Loucy (cell line): ENCODE data around the gene INPP5K.
"Not testable (repeated sequence)": the region's sequence is repeated elsewhere in the genome, so short reads cannot be mapped to it uniquely, and the experiment has no call there.

Source experiments
- H2AFZ ChIP-seq: fragments of 200-600 bp; sonication (generic); 2 replicates; pipeline ENCODE4 v1.6.0; 2016; ENCODE audit warnings: antibody characterized with exemption, mild to moderate bottlenecking, low read length, moderate library complexity
- H3F3A ChIP-seq: fragments of 200-600 bp; 2 replicates; pipeline ENCODE4 v1.6.0; 2016; ENCODE audit warnings: antibody characterized with exemption, low read depth, mild to moderate bottlenecking
- H3K27me3 ChIP-seq: fragments of 200-600 bp; sonication (generic); 2 replicates; pipeline ENCODE4 v1.6.1; 2014; ENCODE audit warnings: low read length, mild to moderate bottlenecking; ENCODE audit not compliant: insufficient read depth, poor library complexity, severe bottlenecking
- H3K36me3 ChIP-seq: fragments of 200-600 bp; sonication (generic); 2 replicates; pipeline ENCODE4 v1.6.1; 2016; ENCODE audit warnings: low read length; ENCODE audit not compliant: insufficient read depth
- H3K4me1 ChIP-seq: fragments of 200-600 bp; sonication (generic); 2 replicates; pipeline ENCODE4 v1.5.1; 2014; ENCODE audit warnings: low read length, mild to moderate bottlenecking; ENCODE audit not compliant: insufficient read depth, poor library complexity, severe bottlenecking
- H3K4me2 ChIP-seq: fragments of 200-600 bp; sonication (generic); 2 replicates; pipeline ENCODE4 v1.6.0; 2014; ENCODE audit warnings: antibody characterized with exemption, low read length, low read depth, mild to moderate bottlenecking; ENCODE audit not compliant: poor library complexity, severe bottlenecking
- H3K4me3 ChIP-seq: fragments of 200-600 bp; sonication (generic); 2 replicates; pipeline ENCODE4 v1.5.1; 2014; ENCODE audit warnings: low read length, mild to moderate bottlenecking, mixed read lengths; ENCODE audit not compliant: poor library complexity, severe bottlenecking
- H3K79me2 ChIP-seq: fragments of 200-600 bp; sonication (generic); 2 replicates; pipeline ENCODE4 v1.6.1; 2014; ENCODE audit warnings: low read length; ENCODE audit not compliant: insufficient read depth
- H3K9ac ChIP-seq: fragments of 200-600 bp; sonication (generic); 2 replicates; pipeline ENCODE4 v1.6.0; 2014; ENCODE audit warnings: mild to moderate bottlenecking, low read depth, low read length, moderate library complexity; ENCODE audit not compliant: poor library complexity, severe bottlenecking
- H3K9me2 ChIP-seq: fragments of 200-600 bp; sonication (generic); replicated peaks from 2 replicates; pipeline ENCODE4 v1.6.1; 2016; ENCODE audit warnings: low read depth, low read length, mixed read lengths
- H3K9me3 ChIP-seq: fragments of 200-600 bp; sonication (generic); 2 replicates; pipeline ENCODE4 v1.6.1; 2014; ENCODE audit warnings: mild to moderate bottlenecking, antibody characterized with exemption, low read length, low read depth; ENCODE audit not compliant: insufficient read depth
- H4K20me1 ChIP-seq: fragments of 200-600 bp; sonication (generic); 2 replicates; pipeline ENCODE4 v1.6.0; 2014; ENCODE audit warnings: antibody characterized with exemption, low read length, mild to moderate bottlenecking; ENCODE audit not compliant: insufficient read depth, poor library complexity, severe bottlenecking
- CTCF ChIP-seq: fragments of 200-600 bp; sonication (generic); conservative IDR thresholded peaks from 2 replicates; pipeline ENCODE4 v1.5.1; 2014; ENCODE audit warnings: mild to moderate bottlenecking, antibody characterized with exemption, low read length
- EZH2phosphoT487 ChIP-seq: fragments of 200-600 bp; IDR thresholded peaks from 2 replicates; pipeline ENCODE4 v1.6.1; 2018; ENCODE audit warnings: antibody characterized with exemption, mild to moderate bottlenecking, moderate library complexity, borderline replicate concordance

Gene INPP5K

GRCh38 chr17:1509290-1509881 lies 7.0 kb downstream of the INPP5K start:
- H3K36me3 ChIP-seq = peaks cover 6% of the 10 kb centered on the region; the same call in 1 of the 2 replicates
- no peaks in the 10 kb centered on the region for H3K4me1 ChIP-seq
- H3K4me2 ChIP-seq = no peak overlapping the region
- H3K9me3 ChIP-seq = no peaks in the 10 kb centered on the region
- no peak for TF ChIP-seq EZH2phosphoT487
- no peak for TF ChIP-seq CTCF
- H3F3A ChIP-seq = no peaks in the 10 kb centered on the region
- H3K27me3 ChIP-seq = no peaks in the 10 kb centered on the region
- H2AFZ ChIP-seq = no peak overlapping the region
- no peaks in the 10 kb centered on the region for H3K9me2 ChIP-seq
- H3K4me3 ChIP-seq = no peak overlapping the region
- H3K79me2 ChIP-seq = peaks cover 2% of the 10 kb centered on the region; the same call in 1 of the 2 replicates
- no peak overlapping the region for H3K9ac ChIP-seq
- no peaks in the 10 kb centered on the region for H4K20me1 ChIP-seq

GRCh38 chr17:1508709-1509108 lies 7.7 kb downstream of the INPP5K start:
- not testable (repeated sequence) for H3K27me3 ChIP-seq, H2AFZ ChIP-seq, H3K9me2 ChIP-seq, H3F3A ChIP-seq, H3K79me2 ChIP-seq, H3K4me2 ChIP-seq, H3K4me1 ChIP-seq, H4K20me1 ChIP-seq, H3K4me3 ChIP-seq, H3K9me3 ChIP-seq, H3K9ac ChIP-seq, H3K36me3 ChIP-seq

GRCh38 chr17:1506649-1507267 lies 9.7 kb downstream of the INPP5K start:
- Histone ChIP-seq H3K9ac (no peak overlapping the region), H3K36me3 (peaks cover 6% of the 10 kb centered on the region; the same call in 1 of the 2 replicates), H3K79me2 (no peaks in the 10 kb centered on the region), H3K27me3 (no peaks in the 10 kb centered on the region), H3K4me1 (no peaks in the 10 kb centered on the region), H3F3A (no peaks in the 10 kb centered on the region), H3K4me3 (no peak overlapping the region), H3K9me2 (no peaks in the 10 kb centered on the region), H3K4me2 (no peak overlapping the region), H2AFZ (no peak overlapping the region), H4K20me1 (no peaks in the 10 kb centered on the region), H3K9me3 (no peaks in the 10 kb centered on the region)
- TF ChIP-seq EZH2phosphoT487 (no peak), CTCF (no peak)

GRCh38 chr17:1505586-1505985 lies 10.8 kb downstream of the INPP5K start:
- Histone ChIP-seq H3F3A (no peaks in the 10 kb centered on the region), H3K4me2 (no peak overlapping the region), H3K27me3 (no peaks in the 10 kb centered on the region), H3K36me3 (peaks cover 6% of the 10 kb centered on the region; the same call in 1 of the 2 replicates), H3K9ac (no peak overlapping the region), H3K4me3 (no peak overlapping the region), H3K9me2 (no peaks in the 10 kb centered on the region), H2AFZ (no peak overlapping the region), H3K4me1 (no peaks in the 10 kb centered on the region), H4K20me1 (no peaks in the 10 kb centered on the region), H3K79me2 (no peaks in the 10 kb centered on the region), H3K9me3 (no peaks in the 10 kb centered on the region)
- no peak for TF ChIP-seq CTCF
